ENCODE measurements around the gene UNCX.

DNA sequence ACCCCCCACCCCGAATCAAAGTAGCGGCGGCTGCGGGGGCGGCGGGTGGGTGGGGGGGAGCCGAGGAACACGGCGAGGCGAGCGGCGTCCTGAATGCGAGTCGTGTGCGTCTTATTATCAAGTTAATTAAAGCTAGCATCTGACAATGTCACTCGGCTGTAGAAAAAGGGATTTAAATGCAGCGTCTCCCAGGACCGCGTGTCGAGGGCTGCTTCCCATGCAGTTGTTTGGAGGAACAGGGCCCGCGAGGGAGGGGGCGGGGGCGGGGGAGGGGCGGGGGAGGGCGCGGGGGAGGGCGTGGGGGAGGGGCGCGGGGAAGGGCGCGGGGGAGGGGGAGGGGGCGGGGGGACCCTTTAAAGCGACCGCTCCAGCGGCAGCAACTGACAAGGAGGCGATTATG, 2.7 kb upstream of the UNCX start:
- TF ChIP-seq POLR2A (IDR thresholded peaks at IDR 0.05; ENCODE audit: low read depth, low read length) (no peak), CTCF (conservative IDR thresholded peaks at IDR 0.05; ENCODE audit: low read depth, low read length) (no peak), ELK1 (IDR thresholded peaks at IDR 0.05; ENCODE audit: borderline replicate concordance, low read depth, low read length) (no peak), BHLHE40 (IDR thresholded peaks at IDR 0.05; ENCODE audit: low read depth, low read length) (no peak), MXI1 (IDR thresholded peaks at IDR 0.05; ENCODE audit: borderline replicate concordance, low read depth, low read length) (no peak), RFX5 (IDR thresholded peaks at IDR 0.05; ENCODE audit: low read depth, low read length) (no peak), MAFK (IDR thresholded peaks at IDR 0.05; ENCODE audit: low read depth, low read length) (no peak), SMC3 (IDR thresholded peaks at IDR 0.05; ENCODE audit: low read depth, low read length) (no peak), MAZ (IDR thresholded peaks at IDR 0.05; ENCODE audit: borderline replicate concordance, low read depth, low read length) (no peak)
- TF ChIP-seq, protein P1, sequence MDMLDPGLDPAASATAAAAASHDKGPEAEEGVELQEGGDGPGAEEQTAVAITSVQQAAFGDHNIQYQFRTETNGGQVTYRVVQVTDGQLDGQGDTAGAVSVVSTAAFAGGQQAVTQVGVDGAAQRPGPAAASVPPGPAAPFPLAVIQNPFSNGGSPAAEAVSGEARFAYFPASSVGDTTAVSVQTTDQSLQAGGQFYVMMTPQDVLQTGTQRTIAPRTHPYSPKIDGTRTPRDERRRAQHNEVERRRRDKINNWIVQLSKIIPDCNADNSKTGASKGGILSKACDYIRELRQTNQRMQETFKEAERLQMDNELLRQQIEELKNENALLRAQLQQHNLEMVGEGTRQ (IDR thresholded peaks at IDR 0.05; ENCODE audit: low read depth, low read length): no peak

Data from IMR-90 (cell line).